OCI-LY1 (cell line): ENCODE data around the gene VWDE.

Experiments used
- CTCF ChIP-seq: fragments of 200-600 bp; sonication (generic), shearing (Covaris generic); IDR thresholded peaks from 2 replicates; pipeline ENCODE4 v1.5.1; 2017; ENCODE audit warnings: mild to moderate bottlenecking, antibody characterized with exemption, low read length, moderate library complexity, mixed read lengths
- EZH2 ChIP-seq: fragments of 200-600 bp; sonication (generic), shearing (Covaris generic); IDR thresholded peaks from 2 replicates; pipeline ENCODE4 v1.8.0; 2017; ENCODE audit warnings: borderline replicate concordance, mixed run types, mild to moderate bottlenecking, antibody characterized with exemption, low read length, moderate library complexity, mixed read lengths

DNA sequence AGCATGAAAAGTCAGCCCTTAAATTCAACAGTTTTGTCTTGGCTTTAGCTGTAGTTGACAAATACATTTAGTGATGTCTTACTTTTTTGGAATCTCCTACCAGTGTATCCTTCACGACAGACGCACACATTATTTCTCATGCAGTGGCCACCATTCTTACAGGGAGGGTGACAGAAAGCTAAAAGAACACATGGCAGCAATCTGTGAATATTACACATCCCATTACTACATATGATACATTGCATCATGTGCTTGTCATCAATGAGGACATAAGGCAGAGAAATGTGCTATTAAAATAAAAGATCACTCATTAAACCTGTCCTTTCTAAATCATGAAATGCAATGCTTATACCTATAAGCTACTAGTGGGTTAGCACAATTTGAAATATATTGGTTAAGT lies 66.6 kb downstream of the VWDE start:
- no peak for TF ChIP-seq EZH2
- TF ChIP-seq CTCF: no peak
